Panc1 (cell line): Measurements from ENCODE around the gene KCNJ5. TPM values are rescaled to one million over a fixed set of nuclear protein-coding genes. Genes with fewer than 3 reads are reported as not detected.

Experiments
- ATAC-seq: fragments of 200-7000 bp; cut with Tn5 transposase; 2 replicates; pipeline ENCODE4 v1.9.1; 2020; ENCODE audit warnings: mild to moderate bottlenecking, moderate library complexity
- BruUV-seq: library from RNA; stranded (reverse); fragments of 400-500 nt; replicated peaks from 2 replicates; lab custom pipeline; 2021; lab: Mats Ljungman, UMichigan
- CTCF ChIA-PET: fragments of 300-600 bp; sonication (Branson Sonifier 250); formaldehyde crosslinking; loops from one replicate; lab custom pipeline; 2022; ENCODE audit warnings: antibody characterized with exemption; lab: Charles Lee
- POLR2A ChIA-PET: fragments of 300-600 bp; sonication (Branson Sonifier 250); formaldehyde crosslinking; loops from one replicate; lab custom pipeline; 2022; ENCODE audit warnings: antibody characterized with exemption; lab: Charles Lee
- DNase-seq: peaks from one replicate; pipeline ENCODE4 v3.0.0-alpha.2; 2010; ENCODE audit warnings: low read depth, low spot score
- H3K27ac ChIP-seq: 2 replicates; pipeline ENCODE4 v1.5.1; 2011; ENCODE audit warnings: mild to moderate bottlenecking, low read length, inconsistent platforms
- H3K27me3 ChIP-seq: fragments of 200-500 bp; sonication (Bioruptor generic); 2 replicates; pipeline ENCODE4 v1.6.0; 2014; ENCODE audit warnings: low read length, inconsistent platforms; ENCODE audit not compliant: control insufficient read depth, insufficient read depth
- H3K36me3 ChIP-seq: fragments of 200-500 bp; sonication (Bioruptor generic); 2 replicates; pipeline ENCODE4 v1.5.1; 2014; ENCODE audit warnings: inconsistent platforms, mild to moderate bottlenecking, low read length, moderate library complexity; ENCODE audit not compliant: control insufficient read depth, insufficient read depth
- H3K4me1 ChIP-seq: 2 replicates; pipeline ENCODE4 v1.5.1; 2011; ENCODE audit warnings: inconsistent platforms, mild to moderate bottlenecking, low read length, moderate library complexity; ENCODE audit not compliant: control insufficient read depth, insufficient read depth
- H3K4me3 ChIP-seq, 2 experiments: 2 replicates each; pipeline ENCODE4 v1.5.1; 2011 to 2012; ENCODE audit warnings: low read depth in 2 of 2, low read length in 2 of 2, mild to moderate bottlenecking in 2 of 2, inconsistent platforms in 1 of 2, moderate library complexity in 1 of 2
- H3K9me3 ChIP-seq: fragments of 200-500 bp; sonication (Bioruptor generic); 2 replicates; pipeline ENCODE4 v1.5.1; 2014; ENCODE audit warnings: low read depth, mild to moderate bottlenecking, inconsistent platforms, low read length, moderate library complexity; ENCODE audit not compliant: control insufficient read depth, insufficient read depth
- POLR2AphosphoS5 ChIP-seq: IDR thresholded peaks from 2 replicates; pipeline ENCODE4 v1.6.1; 2012; ENCODE audit warnings: mild to moderate bottlenecking, low read depth, low read length, moderate library complexity
- SIN3A ChIP-seq: IDR thresholded peaks from 2 replicates; pipeline ENCODE4 v1.6.1; 2012; ENCODE audit warnings: low read depth, mild to moderate bottlenecking, low read length, moderate library complexity, borderline replicate concordance; ENCODE audit not compliant: insufficient read depth
- TCF7L2 ChIP-seq: IDR thresholded peaks from 2 replicates; pipeline ENCODE4 v1.6.1; 2011; ENCODE audit warnings: mild to moderate bottlenecking, low read depth, low read length, inconsistent platforms
- in situ Hi-C: cut with HindIII; loops from 2 replicates; pipeline ENCODE4 v1.10.0; 2016; ENCODE audit warnings: low sequenced_read_pairs, low pct_unique_long_range_greater_than_20kb
- intact Hi-C: fragments of 100-400 bp; cut with micrococcal nuclease; formaldehyde crosslinking; loops from one replicate; pipeline ENCODE4 v1.10.0; 2022; ENCODE audit not compliant: unreplicated experiment
- total RNA-seq: library from RNA; stranded (reverse); gene quantifications from one replicate; pipeline ENCODE4 v1.2.1, GENCODE V29; 2021; ENCODE audit not compliant: unreplicated experiment
- TF ChIP-seq, protein P1 (sequence below): fragments of 450-650 bp; IDR thresholded peaks from 2 replicates; pipeline ENCODE4 v1.5.1; 2017; ENCODE audit warnings: mild to moderate bottlenecking
- TF ChIP-seq, protein P2 (sequence below), 2 experiments: IDR thresholded peaks; 2 replicates each; pipeline ENCODE4 v1.6.1; 2011 to 2012; ENCODE audit warnings: low read depth in 2 of 2, control low read depth in 1 of 2, low read length in 1 of 2, mild to moderate bottlenecking in 1 of 2, moderate library complexity in 1 of 2; ENCODE audit not compliant: insufficient read depth in 1 of 2

KCNJ5 gene
- total RNA-seq, 1 experiment from 2014 or later, result 0.28 TPM

DNA sequence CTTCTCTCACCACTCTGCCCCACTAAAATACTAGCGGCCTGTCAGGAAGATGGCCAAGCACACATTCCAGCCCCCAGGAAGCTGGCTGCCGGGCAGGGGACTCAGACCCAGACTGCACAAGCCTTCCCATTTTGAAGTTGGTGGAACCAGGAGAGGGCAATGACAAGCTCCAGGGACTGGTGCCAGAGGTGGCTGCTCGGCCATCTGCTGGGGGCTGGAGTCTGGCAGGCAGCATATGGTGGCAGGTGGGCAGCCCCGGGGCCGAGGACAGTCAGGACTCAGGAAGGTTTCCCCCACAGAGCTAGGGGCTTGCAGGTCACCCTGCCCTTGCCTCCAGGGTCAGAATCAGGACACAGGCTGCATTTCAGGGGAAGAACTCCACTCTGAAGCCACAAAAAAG, 22.6 kb downstream of the KCNJ5 start:
- ChIA-PET POLR2A (no interaction called here), CTCF (no interaction called here)
- TF ChIP-seq, protein P1, sequence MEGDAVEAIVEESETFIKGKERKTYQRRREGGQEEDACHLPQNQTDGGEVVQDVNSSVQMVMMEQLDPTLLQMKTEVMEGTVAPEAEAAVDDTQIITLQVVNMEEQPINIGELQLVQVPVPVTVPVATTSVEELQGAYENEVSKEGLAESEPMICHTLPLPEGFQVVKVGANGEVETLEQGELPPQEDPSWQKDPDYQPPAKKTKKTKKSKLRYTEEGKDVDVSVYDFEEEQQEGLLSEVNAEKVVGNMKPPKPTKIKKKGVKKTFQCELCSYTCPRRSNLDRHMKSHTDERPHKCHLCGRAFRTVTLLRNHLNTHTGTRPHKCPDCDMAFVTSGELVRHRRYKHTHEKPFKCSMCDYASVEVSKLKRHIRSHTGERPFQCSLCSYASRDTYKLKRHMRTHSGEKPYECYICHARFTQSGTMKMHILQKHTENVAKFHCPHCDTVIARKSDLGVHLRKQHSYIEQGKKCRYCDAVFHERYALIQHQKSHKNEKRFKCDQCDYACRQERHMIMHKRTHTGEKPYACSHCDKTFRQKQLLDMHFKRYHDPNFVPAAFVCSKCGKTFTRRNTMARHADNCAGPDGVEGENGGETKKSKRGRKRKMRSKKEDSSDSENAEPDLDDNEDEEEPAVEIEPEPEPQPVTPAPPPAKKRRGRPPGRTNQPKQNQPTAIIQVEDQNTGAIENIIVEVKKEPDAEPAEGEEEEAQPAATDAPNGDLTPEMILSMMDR, result no peak
- TF ChIP-seq, protein P2, sequence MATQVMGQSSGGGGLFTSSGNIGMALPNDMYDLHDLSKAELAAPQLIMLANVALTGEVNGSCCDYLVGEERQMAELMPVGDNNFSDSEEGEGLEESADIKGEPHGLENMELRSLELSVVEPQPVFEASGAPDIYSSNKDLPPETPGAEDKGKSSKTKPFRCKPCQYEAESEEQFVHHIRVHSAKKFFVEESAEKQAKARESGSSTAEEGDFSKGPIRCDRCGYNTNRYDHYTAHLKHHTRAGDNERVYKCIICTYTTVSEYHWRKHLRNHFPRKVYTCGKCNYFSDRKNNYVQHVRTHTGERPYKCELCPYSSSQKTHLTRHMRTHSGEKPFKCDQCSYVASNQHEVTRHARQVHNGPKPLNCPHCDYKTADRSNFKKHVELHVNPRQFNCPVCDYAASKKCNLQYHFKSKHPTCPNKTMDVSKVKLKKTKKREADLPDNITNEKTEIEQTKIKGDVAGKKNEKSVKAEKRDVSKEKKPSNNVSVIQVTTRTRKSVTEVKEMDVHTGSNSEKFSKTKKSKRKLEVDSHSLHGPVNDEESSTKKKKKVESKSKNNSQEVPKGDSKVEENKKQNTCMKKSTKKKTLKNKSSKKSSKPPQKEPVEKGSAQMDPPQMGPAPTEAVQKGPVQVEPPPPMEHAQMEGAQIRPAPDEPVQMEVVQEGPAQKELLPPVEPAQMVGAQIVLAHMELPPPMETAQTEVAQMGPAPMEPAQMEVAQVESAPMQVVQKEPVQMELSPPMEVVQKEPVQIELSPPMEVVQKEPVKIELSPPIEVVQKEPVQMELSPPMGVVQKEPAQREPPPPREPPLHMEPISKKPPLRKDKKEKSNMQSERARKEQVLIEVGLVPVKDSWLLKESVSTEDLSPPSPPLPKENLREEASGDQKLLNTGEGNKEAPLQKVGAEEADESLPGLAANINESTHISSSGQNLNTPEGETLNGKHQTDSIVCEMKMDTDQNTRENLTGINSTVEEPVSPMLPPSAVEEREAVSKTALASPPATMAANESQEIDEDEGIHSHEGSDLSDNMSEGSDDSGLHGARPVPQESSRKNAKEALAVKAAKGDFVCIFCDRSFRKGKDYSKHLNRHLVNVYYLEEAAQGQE (IDR thresholded peaks at IDR 0.05; ENCODE audit: insufficient read depth in 1 of 2, low read depth in 2 of 2, low read length in 1 of 2), result no peak
- TF ChIP-seq POLR2AphosphoS5, result no peak
- TF ChIP-seq TCF7L2, result no peak
- no peak for TF ChIP-seq SIN3A
- intact Hi-C loops, result no loop called here
- no peaks in the 10 kb centered on the region for H3K9me3 ChIP-seq
- in situ Hi-C loops, result no loop called here
- no peaks in the 10 kb centered on the region for H3K27me3 ChIP-seq
- peaks cover under 1% of the 10 kb centered on the region; the same call in 1 of the 2 replicates for H3K4me1 ChIP-seq
- H3K36me3 ChIP-seq, result no peaks in the 10 kb centered on the region
- no peak overlapping the region for H3K27ac ChIP-seq
- ATAC-seq, result no peak
- H3K4me3 ChIP-seq, result no peak overlapping the region
- BruUV-seq, result no TSS peak
- no peak for DNase-seq

GRCh38 chr11:128914216-128915148, 23.3 kb downstream of the KCNJ5 start:
- intact Hi-C loops (no loop called here), in situ Hi-C loops (no loop called here)
- BruUV-seq, result no TSS peak
- no peaks in the 10 kb centered on the region for H3K4me1 ChIP-seq
- no peaks in the 10 kb centered on the region for H3K36me3 ChIP-seq
- H3K4me3 ChIP-seq, result no peak overlapping the region
- TF ChIP-seq, protein P2 (IDR thresholded peaks at IDR 0.05; ENCODE audit: insufficient read depth in 1 of 2, low read depth in 2 of 2, low read length in 1 of 2), result no peak
- no peak for TF ChIP-seq TCF7L2
- no peak for TF ChIP-seq POLR2AphosphoS5
- TF ChIP-seq, protein P1, result no peak
- no peak for TF ChIP-seq SIN3A
- H3K9me3 ChIP-seq, result no peaks in the 10 kb centered on the region
- no peak overlapping the region for H3K27ac ChIP-seq
- ChIA-PET CTCF (no interaction called here), POLR2A (no interaction called here)
- no peaks in the 10 kb centered on the region for H3K27me3 ChIP-seq
- ATAC-seq (no peak), DNase-seq (no peak)
